NCI-H1048 (cell line): ENCODE results near the gene PLD5.
"Not testable (repeated sequence)": the region's sequence is repeated elsewhere in the genome, so short reads cannot be mapped to it uniquely, and the experiment has no call there.

Source experiments
- DNase-seq: peaks from one replicate; lab custom pipeline; 2025; lab: John Stamatoyannopoulos, UW

PLD5 gene

GRCh38 chr1:242058181-242058580 lies 466.3 kb downstream of the PLD5 start:
- not testable (repeated sequence) for DNase-seq

GRCh38 chr1:242057745-242058115 lies 466.8 kb downstream of the PLD5 start:
- no peak for DNase-seq

- DNase-seq = no peak
Measured at GRCh38 chr1:242056988-242057744, 467.3 kb downstream of the PLD5 start.

- DNase-seq = no peak
Measured at GRCh38 chr1:242055749-242056320, 468.7 kb downstream of the PLD5 start.

GRCh38 chr1:242043165-242043564 lies 481.3 kb downstream of the PLD5 start:
- no peak for DNase-seq

- DNase-seq = no peak
Measured at GRCh38 chr1:242034392-242034791, 490.1 kb downstream of the PLD5 start.

- DNase-seq = no peak
Measured at GRCh38 chr1:242033447-242033846, 491.1 kb downstream of the PLD5 start.
